WTC11 (cell line): Measurements from ENCODE around the gene LETMD1. TPM values are rescaled to one million over a fixed set of nuclear protein-coding genes. Genes with fewer than 3 reads are reported as not detected.
A peak's percentile ranks its signal among the peaks of the same experiment; 100 is the strongest.

Experiments
- ATF2 ChIP-seq: sonication (generic); formaldehyde crosslinking; IDR thresholded peaks from 2 replicates; pipeline ENCODE4 v1.8.1; 2022; ENCODE audit warnings: low read depth, missing genetic modification reagents, borderline replicate concordance
- CREM ChIP-seq: sonication (generic); formaldehyde crosslinking; IDR thresholded peaks from 2 replicates; pipeline ENCODE4 v1.8.1; 2022; ENCODE audit warnings: mild to moderate bottlenecking, missing genetic modification reagents, moderate library complexity
- E2F5 ChIP-seq: sonication (generic); formaldehyde crosslinking; IDR thresholded peaks from 2 replicates; pipeline ENCODE4 v1.8.1; 2022; ENCODE audit warnings: mild to moderate bottlenecking, moderate library complexity, missing genetic modification reagents
- ESRRA ChIP-seq: sonication (generic); formaldehyde crosslinking; IDR thresholded peaks from 2 replicates; pipeline ENCODE4 v1.8.1; 2022; ENCODE audit warnings: mild to moderate bottlenecking, missing genetic modification reagents, borderline replicate concordance
- ETV6 ChIP-seq: sonication (generic); formaldehyde crosslinking; IDR thresholded peaks from 2 replicates; pipeline ENCODE4 v1.8.1; 2022; ENCODE audit warnings: mild to moderate bottlenecking, missing genetic modification reagents
- FOXK1 ChIP-seq: sonication (generic); formaldehyde crosslinking; IDR thresholded peaks from 2 replicates; pipeline ENCODE4 v1.8.0; 2022; ENCODE audit warnings: mild to moderate bottlenecking, moderate library complexity, missing genetic modification reagents
- STAT6 ChIP-seq: sonication (generic); formaldehyde crosslinking; conservative IDR thresholded peaks from 2 replicates; pipeline ENCODE4 v1.8.1; 2023; ENCODE audit warnings: mild to moderate bottlenecking, low read depth, missing genetic modification reagents, moderate library complexity
- TEAD1 ChIP-seq: sonication (generic); formaldehyde crosslinking; IDR thresholded peaks from 2 replicates; pipeline ENCODE4 v1.8.0; 2022; ENCODE audit warnings: mild to moderate bottlenecking, missing genetic modification reagents
- USF1 ChIP-seq: sonication (generic); formaldehyde crosslinking; IDR thresholded peaks from 2 replicates; pipeline ENCODE4 v1.8.0; 2022; ENCODE audit warnings: mild to moderate bottlenecking, missing genetic modification reagents
- ZBTB43 ChIP-seq: sonication (generic); formaldehyde crosslinking; IDR thresholded peaks from 2 replicates; pipeline ENCODE4 v1.8.1; 2023; ENCODE audit warnings: mild to moderate bottlenecking, missing genetic modification reagents
- ZNF219 ChIP-seq: sonication (generic); formaldehyde crosslinking; IDR thresholded peaks from 2 replicates; pipeline ENCODE4 v1.8.0; 2023; ENCODE audit warnings: missing genetic modification reagents, mild to moderate bottlenecking, borderline replicate concordance
- ZNF263 ChIP-seq: sonication (generic); formaldehyde crosslinking; IDR thresholded peaks from 2 replicates; pipeline ENCODE4 v1.8.1; 2022; ENCODE audit warnings: low read depth, mild to moderate bottlenecking, moderate library complexity, missing genetic modification reagents
- ZNF425 ChIP-seq: fragments of 250-450 bp; sonication (Bioruptor Pico); conservative IDR thresholded peaks from 2 replicates; pipeline ENCODE4 v1.9.0; 2021; ENCODE audit warnings: mild to moderate bottlenecking
- ZNF512 ChIP-seq: sonication (generic); formaldehyde crosslinking; IDR thresholded peaks from 2 replicates; pipeline ENCODE4 v1.8.1; 2022; ENCODE audit warnings: missing genetic modification reagents, borderline replicate concordance
- ZNF532 ChIP-seq: fragments of 250-450 bp; sonication (Bioruptor Pico); IDR thresholded peaks from 2 replicates; pipeline ENCODE4 v1.9.0; 2021; ENCODE audit warnings: mild to moderate bottlenecking, borderline replicate concordance
- ZSCAN18 ChIP-seq: fragments of 250-450 bp; sonication (Bioruptor Pico); IDR thresholded peaks from 2 replicates; pipeline ENCODE4 v2.1.2; 2022; ENCODE audit warnings: mild to moderate bottlenecking, moderate library complexity
- total RNA-seq: library from RNA; stranded (reverse); gene quantifications from 3 replicates; pipeline ENCODE4 v1.2.3, GENCODE V29; 2021

LETMD1 gene
- total RNA-seq, 1 experiment from 2014 or later = 43.3 TPM

GRCh38 chr12:51025836-51026638 lies 22.1 kb upstream of the LETMD1 start, which contains the start of gene SLC11A2 (continued):
- peak; percentile 33 for TF ChIP-seq ZBTB43
- peak; percentile 89 for TF ChIP-seq E2F5 (CRISPR knock-in tag)
- TF ChIP-seq ZNF425 (CRISPR knock-in tag) = no peak
- no peak for TF ChIP-seq ZNF263
- TF ChIP-seq TEAD1 (CRISPR knock-in tag) = peak; percentile 62
- TF ChIP-seq USF1 (CRISPR knock-in tag) = peak; percentile 81
- TF ChIP-seq ETV6 = peak; percentile 11; the same call in 1 of the 2 replicates
- no peak for TF ChIP-seq ATF2
- peak; percentile 56; the same call in 1 of the 2 replicates for TF ChIP-seq ESRRA (CRISPR knock-in tag)
- no peak; the same call in 1 of the 2 replicates for TF ChIP-seq CREM (CRISPR knock-in tag)
- 0 out of 2 replicates have a peak, but pooled peaks have one; percentile 37 for TF ChIP-seq ZNF219 (CRISPR knock-in tag)
- no peak for TF ChIP-seq ZSCAN18
- 0 out of 2 replicates have a peak, but pooled peaks have one; percentile 25 for TF ChIP-seq ZNF512 (CRISPR knock-in tag)
- no peak for TF ChIP-seq ZNF532 (CRISPR knock-in tag)
- peak; percentile 44 for TF ChIP-seq FOXK1 (CRISPR knock-in tag)
- no peak for TF ChIP-seq STAT6
